Thyroid gland (tissue), 4 donors: ENCODE data around the gene TBC1D16. TPM values are rescaled to one million over a fixed set of nuclear protein-coding genes. Genes with fewer than 3 reads are reported as not detected.

ENCODE experiments used
- DNase-seq, 2 donors: peaks; one replicate each; pipeline ENCODE4 v3.0.0-alpha.2; 2019
- H3K27ac ChIP-seq, 3 donors: fragments of 200-600 bp; sonication (generic); 1 replicate in 2 of 3; 2 replicates in 1 of 3; pipeline ENCODE4 v1.5.1; 2016 to 2019; ENCODE audit warnings: mild to moderate bottlenecking in 1 of 3, moderate library complexity in 1 of 3
- H3K27me3 ChIP-seq: fragments of 200-600 bp; sonication (generic); one replicate; pipeline ENCODE4 v1.5.1; 2019
- H3K36me3 ChIP-seq, 2 donors: fragments of 200-600 bp; sonication (generic); one replicate each; pipeline ENCODE4 v1.5.1; 2016 to 2019
- H3K4me1 ChIP-seq, 2 donors: fragments of 200-600 bp; sonication (generic); one replicate each; pipeline ENCODE4 v1.5.1; 2017 to 2019
- H3K4me3 ChIP-seq, 3 donors: fragments of 200-600 bp; sonication (generic); replicated peaks in 1 of 3; 1 replicate in 2 of 3; 2 replicates in 1 of 3; pipeline ENCODE4 v1.5.1; 2016; ENCODE audit warnings: mild to moderate bottlenecking in 1 of 3
- H3K9me3 ChIP-seq: fragments of 200-600 bp; sonication (generic); one replicate; pipeline ENCODE4 v1.5.1; 2017
- CTCF ChIP-seq, 6 experiments: fragments of 200-600 bp in 3 of 6; fragments of 450-650 bp in 3 of 6; sonication (generic) in 3 of 6; IDR thresholded peaks; one replicate each; pipeline ENCODE4 v1.5.1; 2016 to 2019; ENCODE audit warnings: antibody characterized with exemption in 6 of 6, mild to moderate bottlenecking in 2 of 6, inconsistent platforms in 1 of 6, moderate library complexity in 1 of 6
- POLR2A ChIP-seq, 2 donors: fragments of 450-650 bp; IDR thresholded peaks; one replicate each; pipeline ENCODE4 v1.6.1; 2017; ENCODE audit warnings: antibody characterized with exemption in 2 of 2, mild to moderate bottlenecking in 2 of 2, moderate library complexity in 1 of 2
- WGBS, 2 donors: methylation state at CpG; one replicate each; pipeline ENCODE4 v1.1.5; 2017; 5-methylcytosine and 5-hydroxymethylcytosine counted together
- intact Hi-C: fragments of 100-400 bp; cut with DNase I; formaldehyde crosslinking; loops from one replicate; pipeline ENCODE4 v1.15.1; 2023
- total RNA-seq, 4 donors: library from RNA; depleted of rRNA; stranded (reverse); fragments of >200 nt; gene quantifications; one replicate each; pipeline ENCODE4 v1.2.3, GENCODE V29; 2016

The TBC1D16 gene
- total RNA-seq, 4 donors from 2014 or later, result 25.4 to 32.2 (median 29.8) TPM

GRCh38 chr17:79945591-79946255, 89.9 kb downstream of the TBC1D16 start:
- 93 to 94% methylated on average over 22 of the region's 25 CpGs for WGBS, 2 donors
- Histone ChIP-seq H3K4me1 (peaks cover under 1 to 9% of the 10 kb centered on the region in 2 donors), H3K9me3 (no peaks in the 10 kb centered on the region), H3K27ac (no peak overlapping the region), H3K27me3 (no peaks in the 10 kb centered on the region), H3K4me3 (no peak overlapping the region), H3K36me3 (peaks cover 10 to 36% of the 10 kb centered on the region in 2 donors)
- no peak for DNase-seq
- TF ChIP-seq CTCF (IDR thresholded peaks at IDR 0.05) (no peak), POLR2A (IDR thresholded peaks at IDR 0.05) (no peak)
- intact Hi-C loops, result no loop called here

GRCh38 chr17:79944821-79945391, 90.8 kb downstream of the TBC1D16 start:
- Histone ChIP-seq H3K4me1 (peaks cover 0 to 9% of the 10 kb centered on the region in 2 donors), H3K27ac (no peak overlapping the region), H3K4me3 (no peak overlapping the region), H3K36me3 (peaks cover 15 to 34% of the 10 kb centered on the region in 2 donors), H3K27me3 (no peaks in the 10 kb centered on the region), H3K9me3 (no peaks in the 10 kb centered on the region)
- TF ChIP-seq CTCF (IDR thresholded peaks at IDR 0.05) (no peak), POLR2A (IDR thresholded peaks at IDR 0.05) (no peak)
- 91 to 96% methylated on average over 7 to 30 of the region's 31 CpGs for WGBS, 2 donors
- peak; percentile 0 to 2 for DNase-seq
- intact Hi-C loops, result no loop called here

GRCh38 chr17:79944251-79944812, 91.3 kb downstream of the TBC1D16 start:
- peaks cover 0 to 9% of the 10 kb centered on the region in 2 donors for H3K4me1 ChIP-seq
- H3K27ac ChIP-seq, result no peak overlapping the region
- WGBS, 2 donors, result 93 to 96% methylated on average over 16 to 18 of the region's 23 CpGs
- TF ChIP-seq POLR2A (IDR thresholded peaks at IDR 0.05) (no peak), CTCF (IDR thresholded peaks at IDR 0.05) (no peak)
- no peaks in the 10 kb centered on the region for H3K27me3 ChIP-seq
- peak in 1 of 2 donors; percentile 0 for DNase-seq
- intact Hi-C loops, result no loop called here
- H3K36me3 ChIP-seq, result peaks cover 21 to 32% of the 10 kb centered on the region in 2 donors
- H3K9me3 ChIP-seq, result no peaks in the 10 kb centered on the region
- H3K4me3 ChIP-seq, result no peak overlapping the region

GRCh38 chr17:79943347-79944241, 92.1 kb downstream of the TBC1D16 start:
- Histone ChIP-seq H3K27ac (no peak overlapping the region), H3K4me1 (peaks cover 0 to 9% of the 10 kb centered on the region in 2 donors), H3K36me3 (peaks cover 24 to 26% of the 10 kb centered on the region in 2 donors), H3K27me3 (no peaks in the 10 kb centered on the region), H3K4me3 (no peak overlapping the region), H3K9me3 (no peaks in the 10 kb centered on the region)
- TF ChIP-seq CTCF (IDR thresholded peaks at IDR 0.05) (no peak), POLR2A (IDR thresholded peaks at IDR 0.05) (no peak)
- DNase-seq, result peak; percentile 0 to 1
- 92 to 93% methylated on average over 33 to 42 of the region's 42 CpGs for WGBS, 2 donors
- intact Hi-C loops, result no loop called here
